GM23248 (cell line): Measurements from ENCODE around the gene ARL14.

Experiments
- EZH2 ChIP-seq: fragments of 200-600 bp; sonication (generic); IDR thresholded peaks from 2 replicates; pipeline ENCODE4 v1.6.1; 2018; ENCODE audit warnings: antibody characterized with exemption, mild to moderate bottlenecking; ENCODE audit not compliant: insufficient read depth, poor library complexity, severe bottlenecking
- EZH2phosphoT487 ChIP-seq: fragments of 200-600 bp; sonication (generic); IDR thresholded peaks from 2 replicates; pipeline ENCODE4 v1.6.1; 2018; ENCODE audit warnings: antibody characterized with exemption, moderate library complexity, mild to moderate bottlenecking, low read depth; ENCODE audit not compliant: insufficient read depth

DNA sequence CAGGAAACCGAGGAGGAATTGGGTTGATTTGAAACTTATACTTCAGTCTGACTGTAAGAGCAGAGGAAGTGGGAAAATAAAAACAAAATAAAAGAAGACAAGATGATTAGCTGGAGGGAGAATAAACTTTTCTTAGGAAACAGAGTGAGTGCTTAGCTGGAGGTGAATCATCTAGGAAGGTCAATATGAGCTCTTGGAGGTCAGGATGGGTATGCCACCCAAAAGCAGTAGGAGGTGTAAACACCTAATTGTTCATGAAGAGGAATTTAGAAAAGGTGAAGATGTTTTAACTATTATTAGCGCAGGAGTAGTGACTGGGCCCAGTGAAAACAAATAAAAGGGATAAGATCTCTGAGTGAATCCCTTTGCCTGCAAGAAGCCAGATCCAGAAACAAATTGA lies 39.9 kb upstream of the ARL14 start:
- TF ChIP-seq EZH2 = no peak
- no peak for TF ChIP-seq EZH2phosphoT487
